Mucosa of descending colon (tissue), 3 donors: ENCODE results near the gene TMEM54. TPM values are rescaled to one million over a fixed set of nuclear protein-coding genes. Genes with fewer than 3 reads are reported as not detected.

Source experiments
- ATAC-seq: fragments of 200-7000 bp; cut with Tn5 transposase; one replicate; pipeline ENCODE4 v1.9.1; 2020; ENCODE audit warnings: mild to moderate bottlenecking, moderate library complexity
- DNase-seq, 3 donors: peaks; one replicate each; pipeline ENCODE4 v3.0.0-alpha.2; 2020
- H3K36me3 ChIP-seq: fragments of 200-600 bp; one replicate; pipeline ENCODE4 v1.8.0; 2021; ENCODE audit warnings: low read depth, mild to moderate bottlenecking
- H3K4me1 ChIP-seq: fragments of 200-600 bp; one replicate; pipeline ENCODE4 v1.8.0; 2021; ENCODE audit warnings: low read depth, mild to moderate bottlenecking
- H3K4me3 ChIP-seq: fragments of 200-600 bp; one replicate; pipeline ENCODE4 v1.8.0; 2021; ENCODE audit warnings: mild to moderate bottlenecking
- H3K9me3 ChIP-seq: fragments of 200-600 bp; one replicate; pipeline ENCODE4 v1.8.0; 2021; ENCODE audit warnings: mild to moderate bottlenecking
- intact Hi-C, 2 donors: fragments of 100-400 bp; cut with DNase I in 1 of 2; cut with micrococcal nuclease in 1 of 2; formaldehyde crosslinking; loops; one replicate each; pipeline versions ENCODE4 v1.11.0 to v1.11.1; 2022; cut with DNase I, micrococcal nuclease
- long read RNA-seq, 2 donors: library from polyadenylated mRNA; unstranded; transcript quantifications; one replicate each; pipeline ENCODE4 v2.0.0, GENCODE V29; 2019 to 2021
- total RNA-seq, 3 donors: library from RNA; stranded (reverse); fragmentation: NEBNext Ultra II Directional in 2 of 3; extraction: Animal tissue kit (Norgen Biotek cat#: 25700) in 2 of 3; gene quantifications; one replicate each; pipeline versions ENCODE4 v1.2.1 to v1.2.4, GENCODE V29; 2021 to 2023
- TF ChIP-seq, protein P1 (sequence below): fragments of 200-600 bp; IDR thresholded peaks from one replicate; pipeline ENCODE4 v1.8.0; 2022; ENCODE audit warnings: antibody characterized with exemption, mild to moderate bottlenecking
- donor health status: DM: no; HTN: no; CAD: no; lungs with moderate emphysema.
- donor health status: DM: no; HTN: no; CAD: no.
- donor health status: DM: no; HTN: yes; CAD: no.

Gene TMEM54, protein sequence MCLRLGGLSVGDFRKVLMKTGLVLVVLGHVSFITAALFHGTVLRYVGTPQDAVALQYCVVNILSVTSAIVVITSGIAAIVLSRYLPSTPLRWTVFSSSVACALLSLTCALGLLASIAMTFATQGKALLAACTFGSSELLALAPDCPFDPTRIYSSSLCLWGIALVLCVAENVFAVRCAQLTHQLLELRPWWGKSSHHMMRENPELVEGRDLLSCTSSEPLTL
- 100 to 1,000 TPM; 426 to 995 (median 483) TPM for total RNA-seq
- long read RNA-seq, donor 1, transcript TMEM54-202 (6 exons, 999 nt) = major isoform, 616 of 742 reads
- long read RNA-seq, donor 1, transcript TMEM54-204 (6 exons, 748 nt) = minor isoform, 13 of 742 reads
- long read RNA-seq, donor 1, partial matches to known transcripts = 32 of 742 reads
- long read RNA-seq, donor 1, other reads (novel, unspliced or antisense) = 76 of 742 reads
- long read RNA-seq, donor 2, transcript TMEM54-204 (6 exons, 748 nt) = minor isoform, 5 of 145 reads
- long read RNA-seq, donor 2, transcript TMEM54-202 (6 exons, 999 nt) = major isoform, 120 of 145 reads
- long read RNA-seq, donor 2, partial matches to known transcripts = 6 of 145 reads
- long read RNA-seq, donor 2, other reads (novel, unspliced or antisense) = 13 of 145 reads

DNA sequence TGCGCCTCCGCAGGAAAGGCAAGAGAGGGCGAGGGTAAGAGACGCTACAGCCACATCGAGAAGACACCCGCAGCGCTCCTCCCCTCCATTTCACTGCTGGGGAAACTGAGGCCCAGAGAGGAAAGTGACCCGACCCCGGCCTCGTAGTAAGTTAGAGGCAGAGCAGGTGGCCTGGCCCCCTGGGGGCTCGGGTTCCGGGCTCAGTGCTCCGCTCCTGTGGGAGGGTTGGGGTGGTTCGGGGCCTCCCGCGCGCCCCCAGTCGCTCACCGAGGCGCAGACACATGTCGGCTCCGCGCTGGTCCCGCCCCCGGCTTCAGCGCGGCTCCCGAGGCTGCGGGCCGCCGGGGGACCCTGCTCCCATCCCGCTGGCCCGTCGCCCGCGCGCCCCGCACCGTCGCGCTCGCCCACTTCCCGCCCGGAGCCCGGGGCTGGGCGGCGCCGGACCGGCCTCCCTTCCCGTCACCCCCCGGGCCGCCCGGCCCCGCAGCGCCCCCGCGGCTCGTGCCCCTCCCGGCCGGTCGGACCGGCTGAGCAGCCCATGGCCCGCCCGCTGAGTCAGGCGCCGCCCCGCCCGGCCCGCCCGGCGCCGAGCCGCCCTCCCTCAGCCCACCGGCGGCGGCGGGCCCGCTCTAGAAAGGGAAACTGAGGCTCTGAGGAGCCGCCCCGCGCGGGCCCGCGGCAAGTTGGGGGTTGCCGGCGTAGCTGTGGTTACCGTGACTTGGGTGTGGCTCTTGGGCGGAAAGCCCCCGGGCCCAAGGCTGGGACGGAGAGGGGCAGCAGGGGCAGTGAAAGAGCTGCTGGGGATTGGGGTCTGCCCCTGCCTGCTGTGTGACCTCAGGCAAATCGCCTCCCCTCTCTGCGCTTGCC, at the start of gene TMEM54:
Gene TMEM54 (minus strand): TSS at position 434 of the 867 bp plus-strand sequence. CDS start 151 bp downstream, at position 283.
- DNase-seq = peak; percentile 81 to 91 (median 85)
- TF ChIP-seq, protein P1, sequence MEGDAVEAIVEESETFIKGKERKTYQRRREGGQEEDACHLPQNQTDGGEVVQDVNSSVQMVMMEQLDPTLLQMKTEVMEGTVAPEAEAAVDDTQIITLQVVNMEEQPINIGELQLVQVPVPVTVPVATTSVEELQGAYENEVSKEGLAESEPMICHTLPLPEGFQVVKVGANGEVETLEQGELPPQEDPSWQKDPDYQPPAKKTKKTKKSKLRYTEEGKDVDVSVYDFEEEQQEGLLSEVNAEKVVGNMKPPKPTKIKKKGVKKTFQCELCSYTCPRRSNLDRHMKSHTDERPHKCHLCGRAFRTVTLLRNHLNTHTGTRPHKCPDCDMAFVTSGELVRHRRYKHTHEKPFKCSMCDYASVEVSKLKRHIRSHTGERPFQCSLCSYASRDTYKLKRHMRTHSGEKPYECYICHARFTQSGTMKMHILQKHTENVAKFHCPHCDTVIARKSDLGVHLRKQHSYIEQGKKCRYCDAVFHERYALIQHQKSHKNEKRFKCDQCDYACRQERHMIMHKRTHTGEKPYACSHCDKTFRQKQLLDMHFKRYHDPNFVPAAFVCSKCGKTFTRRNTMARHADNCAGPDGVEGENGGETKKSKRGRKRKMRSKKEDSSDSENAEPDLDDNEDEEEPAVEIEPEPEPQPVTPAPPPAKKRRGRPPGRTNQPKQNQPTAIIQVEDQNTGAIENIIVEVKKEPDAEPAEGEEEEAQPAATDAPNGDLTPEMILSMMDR = no peak

DNA sequence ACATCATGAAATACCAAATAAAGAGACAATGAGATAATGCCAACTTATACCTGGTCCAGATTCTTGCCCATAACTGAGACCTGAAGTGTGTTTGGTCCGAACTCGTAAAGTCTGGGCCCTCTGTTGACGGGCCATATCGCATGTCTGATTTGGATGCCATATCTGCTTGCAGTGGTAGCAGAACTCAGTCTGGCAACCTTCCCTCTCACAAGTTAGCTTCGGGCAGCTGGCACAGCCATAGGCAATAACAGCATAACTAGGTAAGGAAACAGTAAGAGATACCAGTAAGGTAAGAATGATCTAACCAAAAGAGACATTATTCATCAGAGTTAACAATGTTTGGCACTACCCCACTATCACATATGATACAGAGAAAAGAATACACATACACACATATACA, 48.3 kb upstream of the TMEM54 start:
- Histone ChIP-seq H3K36me3 (peaks cover 8% of the 10 kb centered on the region), H3K4me3 (no peak overlapping the region), H3K9me3 (no peaks in the 10 kb centered on the region), H3K4me1 (peaks cover 30% of the 10 kb centered on the region)
- DNase-seq (peak in 1 of 3 donors; percentile 40), ATAC-seq (peak; percentile 63)
- intact Hi-C loops = no loop called here
- TF ChIP-seq, protein P1 = no peak

More for the DNA sequence above, at the start of gene TMEM54:
- no peaks in the 10 kb centered on the region for H3K9me3 ChIP-seq
- H3K36me3 ChIP-seq = no peaks in the 10 kb centered on the region
- peak; percentile 79 for ATAC-seq
- peak within 1 kb of the TSS; percentile 78 for H3K4me3 ChIP-seq
- intact Hi-C loops = no loop called here
- peaks cover 14% of the 10 kb centered on the region for H3K4me1 ChIP-seq

- ATAC-seq (peak; percentile 95), DNase-seq (no peak)
- TF ChIP-seq, protein P1 = no peak
- Histone ChIP-seq H3K36me3 (peaks cover 8% of the 10 kb centered on the region), H3K4me3 (no peak overlapping the region), H3K4me1 (peaks cover 30% of the 10 kb centered on the region), H3K9me3 (no peaks in the 10 kb centered on the region)
- intact Hi-C loops = no loop called here
Observed at GRCh38 chr1:32948905-32949304, 47.7 kb upstream of the TMEM54 start.

- Histone ChIP-seq H3K36me3 (peaks cover 8% of the 10 kb centered on the region), H3K4me3 (no peak overlapping the region), H3K9me3 (no peaks in the 10 kb centered on the region), H3K4me1 (peaks cover 27% of the 10 kb centered on the region)
- intact Hi-C loops = no loop called here
- ATAC-seq (no peak), DNase-seq (no peak)
- TF ChIP-seq, protein P1 = no peak
Observed at GRCh38 chr1:32948390-32948722, 47.2 kb upstream of the TMEM54 start.

DNA sequence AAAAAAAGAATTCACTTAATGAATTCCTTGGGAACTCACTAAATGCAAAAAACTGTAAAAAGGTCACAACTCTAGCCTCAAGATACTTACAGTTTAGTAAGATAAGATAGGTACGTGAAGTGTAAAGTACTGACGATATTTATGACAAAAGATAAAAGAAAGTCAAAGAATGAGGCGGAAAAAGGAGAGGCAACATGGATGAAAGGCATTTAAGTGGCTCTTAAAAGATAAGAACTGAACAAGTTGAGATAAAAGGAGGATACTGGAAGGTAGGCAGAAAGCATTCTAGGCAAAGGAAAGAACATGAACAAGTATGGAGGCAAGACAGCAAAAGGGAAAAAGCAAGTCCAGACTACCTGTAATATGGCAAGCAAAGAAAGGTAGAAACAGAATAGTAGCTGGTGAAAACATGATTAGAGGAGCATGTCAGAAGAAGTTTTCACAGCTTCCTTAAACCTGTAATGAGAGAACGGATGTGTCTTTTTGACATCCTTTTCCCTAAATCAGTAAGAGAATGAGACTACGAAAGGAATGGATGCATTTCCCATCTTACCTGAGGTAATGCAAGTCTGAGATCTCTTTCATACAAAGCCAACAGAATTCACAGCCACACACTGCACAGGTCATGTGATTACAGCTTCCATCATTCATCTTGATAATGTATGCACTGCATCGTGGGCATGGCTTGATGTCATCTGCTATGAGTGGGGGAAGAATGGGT, 46.6 kb upstream of the TMEM54 start:
- intact Hi-C loops = no loop called here
- DNase-seq = no peak
- no peak for ATAC-seq
- H3K9me3 ChIP-seq = no peaks in the 10 kb centered on the region
- peaks cover 27% of the 10 kb centered on the region for H3K4me1 ChIP-seq
- no peak overlapping the region for H3K4me3 ChIP-seq
- H3K36me3 ChIP-seq = peaks cover 8% of the 10 kb centered on the region
- TF ChIP-seq, protein P1 = no peak
